HAP-1 (cell line): Measurements from ENCODE around the gene TMEM196.
A peak's percentile ranks its signal among the peaks of the same experiment; 100 is the strongest.

Source experiments
- DNase-seq, 2 experiments: peaks; one replicate each; pipeline ENCODE4 v3.0.0-alpha.2; 2016 to 2020; ENCODE audit warnings: low spot score in 2 of 2
- H3K27me3 ChIP-seq: fragments of 250-450 bp; sonication (Bioruptor Pico); 2 replicates; pipeline ENCODE4 v1.5.1; 2020; ENCODE audit warnings: low read depth, mild to moderate bottlenecking, moderate library complexity
- H3K36me3 ChIP-seq: fragments of 250-450 bp; sonication (Bioruptor Pico); replicated peaks from 2 replicates; pipeline ENCODE4 v1.5.1; 2020; ENCODE audit warnings: mild to moderate bottlenecking
- H3K4me1 ChIP-seq: fragments of 250-450 bp; sonication (Bioruptor Pico); 2 replicates; pipeline ENCODE4 v1.5.1; 2020; ENCODE audit warnings: mild to moderate bottlenecking
- H3K4me3 ChIP-seq: fragments of 250-450 bp; sonication (Bioruptor Pico); 2 replicates; pipeline ENCODE4 v1.5.1; 2020; ENCODE audit warnings: mild to moderate bottlenecking, moderate library complexity
- H3K9me3 ChIP-seq: fragments of 250-450 bp; sonication (Bioruptor Pico); 2 replicates; pipeline ENCODE4 v1.5.1; 2020; ENCODE audit warnings: mild to moderate bottlenecking, moderate library complexity
- in situ Hi-C: fragments of 300-500 bp; cut with MboI; formaldehyde crosslinking; loops from 3 replicates; pipeline ENCODE4 v1.14.3; 2020; ENCODE audit warnings: low sequenced_read_pairs, inconsistent platforms, mixed read lengths

TMEM196 gene

DNA sequence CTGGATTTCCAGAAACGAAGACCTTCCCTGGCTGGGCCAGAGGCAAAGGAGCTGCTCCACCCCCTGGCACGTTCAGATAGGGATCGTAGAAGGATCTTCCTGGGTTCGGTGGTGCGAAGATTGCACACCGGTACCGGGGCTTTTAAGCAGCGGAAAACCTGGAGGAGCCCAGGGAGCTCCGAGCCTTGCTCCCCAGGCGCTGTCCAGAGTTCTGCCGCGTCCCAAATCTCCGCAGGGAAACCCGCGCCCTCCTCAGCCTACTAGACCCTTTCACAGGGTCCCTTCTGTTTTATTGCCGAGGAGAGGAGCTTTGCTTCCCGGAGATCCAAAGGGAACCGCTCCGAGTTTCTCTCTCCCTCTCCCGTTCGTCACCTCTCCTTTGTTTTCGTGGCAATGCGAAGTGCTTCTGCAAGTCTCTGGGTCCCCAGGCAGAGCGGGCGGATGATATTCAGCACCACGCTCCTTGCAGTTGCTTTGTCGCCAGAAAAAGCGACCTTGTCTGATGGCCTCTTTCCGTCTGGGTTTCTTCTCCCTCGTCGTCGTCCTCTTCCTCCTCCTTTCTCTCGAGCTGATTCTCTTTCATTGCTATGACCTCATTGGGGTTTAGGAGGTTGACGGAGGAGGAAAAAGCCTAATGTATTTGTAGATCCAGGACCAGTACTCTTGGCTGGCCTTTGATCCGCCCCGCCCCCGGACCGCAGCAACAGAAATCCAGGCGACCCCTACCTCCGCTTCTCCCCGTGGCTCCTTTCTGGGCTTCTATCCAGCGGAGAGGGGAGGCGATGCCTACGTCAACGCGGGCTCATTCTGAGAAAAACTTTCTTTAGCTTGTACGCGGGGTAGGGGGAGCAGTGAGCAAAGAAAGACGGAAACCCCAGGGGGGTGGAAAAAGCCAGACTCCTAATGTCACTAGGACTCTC is at the start of gene TMEM196:
Gene TMEM196, minus strand, starts transcription at position 777 of the 920 bp plus-strand sequence. CDS start 921 bp downstream, outside the sequence.
- no peak within 1 kb of the TSS for H3K4me3 ChIP-seq
- in situ Hi-C loops, result loop anchor here (25.0 kb wide), 1 partner anchor 389 kb away; no protein-coding TSS in a partner anchor
- peaks cover 12% of the 10 kb centered on the region; the same call in 1 of the 2 replicates for H3K27me3 ChIP-seq
- peak in 1 of 2 experiments; percentile 27 for DNase-seq
- H3K4me1 ChIP-seq, result peaks cover 3% of the 10 kb centered on the region; the same call in 1 of the 2 replicates
- H3K9me3 ChIP-seq, result no peaks in the 10 kb centered on the region
- H3K36me3 ChIP-seq, result no peaks in the 10 kb centered on the region

DNA sequence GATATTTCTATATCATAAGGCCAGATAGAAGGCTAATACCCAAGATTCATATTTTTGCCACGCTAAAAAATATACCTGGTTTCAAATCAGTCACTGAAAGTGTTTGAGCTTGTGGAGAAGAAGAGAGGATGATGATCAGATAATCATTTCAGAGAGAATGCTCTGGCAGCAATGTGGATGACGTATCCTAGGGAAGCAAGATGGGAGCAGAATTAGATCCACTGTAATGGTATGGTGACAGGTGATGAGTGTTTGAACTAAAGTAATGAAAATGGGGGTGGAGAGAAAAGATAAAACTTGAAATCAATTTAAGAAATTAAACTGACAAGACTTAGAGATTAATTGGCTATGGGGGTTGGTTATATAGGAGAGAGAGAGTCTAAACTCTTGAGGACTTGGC is 42.7 kb upstream of the TMEM196 start:
- in situ Hi-C loops, result no loop called here
- Histone ChIP-seq H3K4me1 (no peaks in the 10 kb centered on the region), H3K4me3 (no peak overlapping the region), H3K9me3 (no peaks in the 10 kb centered on the region), H3K36me3 (no peaks in the 10 kb centered on the region), H3K27me3 (no peaks in the 10 kb centered on the region)
- DNase-seq, result no peak

DNA sequence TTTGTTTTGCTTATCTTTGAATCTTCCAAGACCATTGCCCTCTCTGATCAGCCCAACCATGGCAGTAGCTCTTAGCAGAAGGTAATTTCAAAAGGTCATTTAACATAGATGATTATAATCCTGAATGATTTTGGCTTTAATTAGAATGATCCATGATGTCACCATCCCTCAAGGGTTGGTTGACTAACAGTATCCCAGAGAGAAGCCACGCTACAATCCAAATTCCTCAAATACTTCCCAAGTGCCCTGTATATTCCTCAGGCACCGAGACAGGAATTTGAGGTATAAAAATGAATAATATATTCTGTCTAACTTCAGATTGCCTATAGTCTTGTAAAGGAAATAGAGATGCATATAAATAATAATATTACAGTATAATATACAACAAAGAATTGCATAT is 42.1 kb upstream of the TMEM196 start:
- H3K4me1 ChIP-seq, result no peaks in the 10 kb centered on the region
- DNase-seq, result no peak
- in situ Hi-C loops, result no loop called here

GRCh38 chr7:19814776-19815175 is 41.4 kb upstream of the TMEM196 start:
- DNase-seq, result no peak
- H3K4me1 ChIP-seq, result no peaks in the 10 kb centered on the region
- in situ Hi-C loops, result no loop called here
- H3K4me3 ChIP-seq, result no peak overlapping the region
- no peaks in the 10 kb centered on the region for H3K27me3 ChIP-seq
- H3K36me3 ChIP-seq, result no peaks in the 10 kb centered on the region
- H3K9me3 ChIP-seq, result no peaks in the 10 kb centered on the region

More for the DNA sequence above, 42.1 kb upstream of the TMEM196 start:
- Histone ChIP-seq H3K9me3 (no peaks in the 10 kb centered on the region), H3K27me3 (no peaks in the 10 kb centered on the region), H3K36me3 (no peaks in the 10 kb centered on the region), H3K4me3 (no peak overlapping the region)

- H3K9me3 ChIP-seq, result no peaks in the 10 kb centered on the region
Observed at GRCh38 chr7:19811386-19811785, 38.0 kb upstream of the TMEM196 start.

GRCh38 chr7:19798986-19799385 is 25.6 kb upstream of the TMEM196 start:
- H3K27me3 ChIP-seq, result no peaks in the 10 kb centered on the region
- no peaks in the 10 kb centered on the region for H3K36me3 ChIP-seq
- DNase-seq, result no peak
- no peaks in the 10 kb centered on the region for H3K4me1 ChIP-seq
- in situ Hi-C loops, result no loop called here
- no peak overlapping the region for H3K4me3 ChIP-seq
- H3K9me3 ChIP-seq, result no peaks in the 10 kb centered on the region

More at GRCh38 chr7:19811386-19811785, 38.0 kb upstream of the TMEM196 start:
- Histone ChIP-seq H3K36me3 (no peaks in the 10 kb centered on the region), H3K4me3 (no peak overlapping the region), H3K4me1 (no peaks in the 10 kb centered on the region), H3K27me3 (no peaks in the 10 kb centered on the region)
- DNase-seq, result no peak
- in situ Hi-C loops, result no loop called here

DNA sequence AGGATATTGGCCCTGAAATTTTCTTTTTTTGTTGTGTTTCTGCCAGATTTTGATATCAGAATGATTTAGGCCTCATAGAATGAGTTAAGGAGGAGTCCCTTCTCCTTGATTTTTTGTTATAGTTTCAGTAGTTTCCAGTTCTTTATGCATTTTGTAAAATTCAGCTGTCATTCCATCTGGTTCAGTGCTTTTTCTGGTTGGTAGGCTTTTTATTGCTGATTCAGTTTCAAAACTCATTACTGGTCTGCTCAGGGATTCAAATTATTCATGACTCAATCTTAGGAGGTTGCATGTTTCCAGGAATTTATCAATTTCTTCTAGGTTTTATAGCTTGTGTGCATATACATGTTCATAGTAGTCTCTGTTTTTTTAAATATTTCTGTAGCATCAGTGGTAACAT is 10.1 kb upstream of the TMEM196 start:
- in situ Hi-C loops, result no loop called here
- H3K27me3 ChIP-seq, result no peaks in the 10 kb centered on the region
- H3K4me3 ChIP-seq, result no peak overlapping the region
- no peaks in the 10 kb centered on the region for H3K4me1 ChIP-seq
- no peaks in the 10 kb centered on the region for H3K9me3 ChIP-seq
- no peak for DNase-seq
- H3K36me3 ChIP-seq, result no peaks in the 10 kb centered on the region

DNA sequence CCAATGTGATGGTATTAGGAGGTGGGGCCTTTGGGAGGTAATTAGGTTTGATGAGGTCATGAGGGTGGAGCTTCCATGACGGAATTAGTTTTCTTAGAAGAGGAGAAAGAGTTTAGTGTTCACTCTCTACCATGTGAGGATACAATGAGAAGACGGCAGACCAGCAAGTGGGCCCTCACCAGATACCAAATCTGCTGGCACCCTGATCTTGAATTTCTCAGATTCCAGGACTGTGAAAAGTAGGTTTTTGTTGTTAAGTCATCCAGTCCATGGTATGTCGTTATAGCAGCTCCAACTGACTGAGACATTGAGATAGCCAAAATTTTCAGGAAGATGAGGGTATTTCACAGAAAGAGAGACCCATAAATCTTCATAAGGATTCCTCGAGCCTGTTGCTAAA is 3.6 kb upstream of the TMEM196 start:
- peaks cover 3% of the 10 kb centered on the region; the same call in 1 of the 2 replicates for H3K4me1 ChIP-seq
- H3K27me3 ChIP-seq, result peaks cover 10% of the 10 kb centered on the region; the same call in 1 of the 2 replicates
- in situ Hi-C loops, result no loop called here
- no peaks in the 10 kb centered on the region for H3K36me3 ChIP-seq
- H3K9me3 ChIP-seq, result no peaks in the 10 kb centered on the region
- no peak overlapping the region for H3K4me3 ChIP-seq
- DNase-seq, result no peak

GRCh38 chr7:19775578-19775977 is 2.2 kb upstream of the TMEM196 start:
- in situ Hi-C loops, result no loop called here
- no peaks in the 10 kb centered on the region for H3K9me3 ChIP-seq
- no peaks in the 10 kb centered on the region for H3K36me3 ChIP-seq

GRCh38 chr7:19772306-19772705 is 1.1 kb downstream of the TMEM196 start:
- Histone ChIP-seq H3K36me3 (no peaks in the 10 kb centered on the region), H3K27me3 (peaks cover 12% of the 10 kb centered on the region; the same call in 1 of the 2 replicates), H3K9me3 (no peaks in the 10 kb centered on the region), H3K4me3 (no peak overlapping the region), H3K4me1 (peaks cover 3% of the 10 kb centered on the region; the same call in 1 of the 2 replicates)
- DNase-seq, result no peak
- in situ Hi-C loops, result loop anchor here (25.0 kb wide), 1 partner anchor 390 kb away; no protein-coding TSS in a partner anchor

More at GRCh38 chr7:19775578-19775977, 2.2 kb upstream of the TMEM196 start:
- no peak for DNase-seq
- Histone ChIP-seq H3K4me1 (peaks cover 3% of the 10 kb centered on the region; the same call in 1 of the 2 replicates), H3K4me3 (no peak overlapping the region), H3K27me3 (peaks cover 10% of the 10 kb centered on the region; the same call in 1 of the 2 replicates)

GRCh38 chr7:19762631-19763030 is 10.8 kb downstream of the TMEM196 start:
- H3K27me3 ChIP-seq, result no peaks in the 10 kb centered on the region; the same call in 1 of the 2 replicates
- H3K36me3 ChIP-seq, result no peaks in the 10 kb centered on the region
- DNase-seq, result no peak
- H3K9me3 ChIP-seq, result no peaks in the 10 kb centered on the region
- H3K4me3 ChIP-seq, result no peak overlapping the region
- H3K4me1 ChIP-seq, result no peaks in the 10 kb centered on the region
- in situ Hi-C loops, result loop anchor here (25.0 kb wide), 1 partner anchor 400 kb away; no protein-coding TSS in a partner anchor

GRCh38 chr7:19754521-19755116 is 18.8 kb downstream of the TMEM196 start:
- Histone ChIP-seq H3K4me3 (no peak overlapping the region), H3K4me1 (no peaks in the 10 kb centered on the region), H3K36me3 (no peaks in the 10 kb centered on the region), H3K27me3 (no peaks in the 10 kb centered on the region), H3K9me3 (no peaks in the 10 kb centered on the region)
- in situ Hi-C loops, result loop anchor here (25.0 kb wide), 1 partner anchor 408 kb away; no protein-coding TSS in a partner anchor
- DNase-seq, result peak in 1 of 2 experiments; percentile 12

DNA sequence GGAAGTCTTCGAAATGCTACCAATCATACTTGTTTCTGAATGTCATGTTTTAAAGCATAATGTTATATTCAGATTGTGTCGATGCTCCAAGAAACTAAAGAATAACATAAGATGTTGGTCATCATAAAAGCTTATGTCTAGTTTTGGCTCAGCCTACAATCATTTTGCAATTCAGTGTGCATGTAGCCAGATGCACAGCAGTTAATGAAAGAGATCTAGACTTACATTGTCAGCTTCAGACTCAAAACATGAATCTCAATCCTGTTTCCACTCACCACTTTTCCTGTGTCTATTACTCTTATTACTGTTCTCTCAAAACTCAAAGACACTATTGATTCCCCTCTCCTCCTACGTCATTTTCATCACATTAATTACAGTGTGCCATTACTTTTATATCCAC is 21.4 kb downstream of the TMEM196 start:
- in situ Hi-C loops, result loop anchor here (25.0 kb wide), 1 partner anchor 410 kb away; no protein-coding TSS in a partner anchor
- Histone ChIP-seq H3K4me3 (no peak overlapping the region), H3K9me3 (no peaks in the 10 kb centered on the region), H3K4me1 (no peaks in the 10 kb centered on the region), H3K36me3 (no peaks in the 10 kb centered on the region), H3K27me3 (no peaks in the 10 kb centered on the region)
- no peak for DNase-seq
